GM18526 (cell line): ENCODE data around the gene CASP5.

ENCODE experiments used
- POLR2A ChIP-seq: IDR thresholded peaks from 3 replicates; pipeline ENCODE4 v1.6.1; 2011; ENCODE audit not compliant: insufficient read length; ENCODE audit errors: extremely low read depth

CASP5 gene

DNA sequence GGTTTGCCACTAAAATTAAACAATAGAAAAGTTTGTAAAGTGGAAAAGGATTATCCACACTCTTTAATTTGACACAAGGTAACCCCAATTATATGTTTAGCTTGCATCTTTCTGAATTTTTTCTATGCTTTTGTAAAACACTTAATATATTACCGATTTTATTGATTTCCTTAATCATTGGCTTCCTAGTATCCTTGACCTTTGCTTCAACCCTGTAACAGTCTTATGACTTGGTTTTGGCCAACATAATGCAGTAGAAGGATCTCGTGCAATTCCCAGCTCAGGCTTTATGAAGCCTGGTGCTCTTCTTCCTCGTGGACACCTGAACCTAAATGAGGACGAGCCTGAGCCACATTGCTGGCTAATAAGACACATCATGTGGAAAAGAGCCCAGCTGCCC, 31.0 kb downstream of the CASP5 start:
- TF ChIP-seq POLR2A, result no peak

DNA sequence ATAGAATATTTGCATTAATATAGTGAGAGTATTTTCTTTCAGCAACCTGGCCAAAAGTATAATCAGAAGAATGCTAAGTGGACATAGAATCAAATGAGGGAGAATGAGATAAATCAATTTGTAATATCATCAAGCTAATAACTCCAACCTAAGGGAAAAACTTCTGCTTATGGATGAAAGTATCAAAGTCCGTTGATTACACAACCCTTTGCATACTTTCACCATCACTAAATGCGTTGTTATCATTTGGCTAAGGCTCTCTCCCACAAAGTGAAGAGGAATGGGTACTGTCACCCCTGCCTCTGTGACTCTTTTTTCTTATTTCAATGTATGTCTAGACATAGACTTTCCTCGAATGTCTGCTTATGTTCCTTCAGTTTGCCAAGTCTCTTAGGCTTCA, 38.2 kb downstream of the CASP5 start:
- TF ChIP-seq POLR2A, result no peak

DNA sequence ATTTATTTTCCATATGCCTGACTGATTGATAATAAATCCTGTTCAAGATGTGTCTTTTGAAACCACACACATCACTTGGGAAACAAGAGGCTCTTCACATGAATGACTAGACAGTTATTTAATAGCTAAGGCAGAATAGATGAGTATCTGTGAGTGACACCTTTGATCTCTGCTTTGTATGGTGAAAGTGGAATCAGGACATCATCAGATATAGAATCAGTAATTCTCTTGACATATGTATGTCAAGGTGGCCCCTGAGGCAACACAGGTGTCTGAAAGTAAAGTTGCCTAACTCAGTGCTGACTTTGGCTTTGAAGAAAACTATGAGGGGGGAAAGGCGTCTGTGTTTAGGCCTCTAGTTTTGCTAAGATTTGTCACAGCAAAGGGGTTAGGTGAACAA, 43.1 kb downstream of the CASP5 start:
- no peak for TF ChIP-seq POLR2A

DNA sequence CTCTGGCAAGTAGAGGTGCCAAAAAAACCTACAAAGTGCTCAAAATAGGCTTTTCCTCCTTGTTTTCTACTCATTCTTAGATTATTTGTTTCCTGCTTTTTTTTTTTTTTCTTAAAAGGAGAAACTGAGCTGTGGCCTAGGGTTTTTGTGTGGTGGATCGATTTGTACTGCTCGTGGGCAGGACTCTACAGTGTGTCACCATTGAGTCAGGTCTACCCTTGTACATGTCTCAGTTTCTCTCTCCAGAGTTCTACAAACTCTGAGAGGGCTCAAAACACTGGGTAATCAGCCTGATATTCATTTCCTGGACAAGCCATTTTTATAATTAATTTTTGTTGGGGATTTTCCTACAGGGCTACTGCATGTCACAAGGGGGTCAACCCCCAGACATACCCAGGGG, 49.4 kb downstream of the CASP5 start:
- no peak for TF ChIP-seq POLR2A

DNA sequence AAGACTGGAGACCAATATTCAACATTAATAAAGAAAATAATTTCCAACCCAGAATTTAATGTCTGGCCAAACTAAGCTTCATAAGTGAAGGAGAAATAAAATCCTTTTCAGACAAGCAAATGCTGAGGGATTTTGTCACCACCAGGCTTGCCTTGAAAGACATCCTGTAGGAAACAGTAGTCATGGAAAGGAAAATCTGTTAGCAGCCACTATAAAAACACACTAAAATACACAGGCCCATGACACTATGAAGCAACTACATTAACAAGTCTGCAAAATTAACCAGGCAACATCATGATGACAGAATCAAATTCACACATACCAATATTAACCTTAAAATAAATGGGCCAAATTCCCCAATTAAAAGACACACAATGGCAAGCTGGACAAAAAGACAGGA, 52.2 kb downstream of the CASP5 start:
- TF ChIP-seq POLR2A, result no peak

DNA sequence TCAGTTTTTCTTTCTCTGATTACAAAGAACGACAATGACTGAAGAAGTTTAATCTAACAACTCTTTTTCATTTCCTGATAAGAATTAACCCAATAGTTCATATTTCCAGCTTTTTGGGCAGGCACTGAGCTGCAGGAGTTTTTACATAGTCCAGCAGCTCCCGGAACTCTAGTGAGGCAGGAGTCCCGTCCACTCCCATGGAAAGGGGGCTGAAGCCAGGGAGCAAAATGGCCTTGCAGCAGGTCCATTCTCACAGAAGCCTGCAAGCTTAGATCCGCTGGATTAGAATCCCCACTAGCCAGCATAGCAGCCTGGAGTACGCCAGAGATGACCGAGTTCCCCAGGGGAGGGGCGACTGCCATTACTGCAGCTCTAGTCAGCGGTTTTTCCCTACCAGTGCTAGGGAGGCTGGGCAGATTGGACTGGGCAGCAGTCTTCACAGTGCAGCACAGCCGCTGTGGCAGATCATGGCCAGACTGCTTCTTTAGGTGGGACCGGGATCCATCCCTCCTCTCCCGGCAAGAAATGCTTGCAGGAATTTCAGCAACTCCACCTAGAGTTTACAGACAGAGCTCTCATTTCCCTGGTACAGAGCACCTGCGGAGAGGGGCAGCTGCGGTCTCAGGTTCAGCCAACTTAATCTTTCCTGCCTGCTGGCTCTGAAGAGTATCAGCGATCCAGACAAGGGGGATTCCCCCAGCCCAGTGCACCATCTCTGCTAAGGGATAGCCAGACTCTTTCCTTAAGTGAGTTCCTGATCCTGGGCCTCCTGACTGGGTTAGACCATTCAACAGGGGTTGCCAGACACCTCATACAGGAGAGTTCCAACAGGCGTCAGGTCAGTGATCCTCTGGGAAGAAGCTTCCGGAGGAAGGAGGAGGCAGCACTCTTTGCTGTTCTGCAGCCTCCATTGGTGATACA, 53.9 kb downstream of the CASP5 start:
- no peak for TF ChIP-seq POLR2A

DNA sequence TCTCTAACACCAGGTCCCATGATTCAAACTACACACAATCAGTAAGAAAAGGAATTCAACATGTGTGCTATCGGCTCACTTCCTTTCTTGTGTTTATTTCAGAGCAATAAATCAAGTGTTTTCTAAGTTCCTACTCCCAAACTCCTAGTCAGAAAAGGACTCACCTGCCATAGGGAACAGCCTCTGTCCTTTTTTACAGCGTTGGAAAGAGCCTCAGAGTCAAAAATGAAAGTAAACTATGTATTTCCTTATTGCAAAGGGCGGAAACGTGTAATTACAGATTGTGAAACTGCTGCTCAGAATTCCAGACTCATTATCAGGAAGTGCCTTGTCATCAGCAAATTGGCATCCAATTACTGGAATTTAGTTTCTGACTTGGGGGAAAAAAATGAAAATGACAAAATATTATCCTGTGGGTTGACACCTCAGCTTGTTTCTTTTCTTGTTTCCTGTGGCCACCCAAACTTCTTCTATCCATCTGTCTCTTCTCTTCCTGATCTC, 54.6 kb downstream of the CASP5 start, which contains the start of gene CASP4:
TSS of gene CASP4 (minus strand) at position 220 of the 501 bp plus-strand sequence. CDS start at position 171, 49 bp downstream.
- TF ChIP-seq POLR2A, result no peak

DNA sequence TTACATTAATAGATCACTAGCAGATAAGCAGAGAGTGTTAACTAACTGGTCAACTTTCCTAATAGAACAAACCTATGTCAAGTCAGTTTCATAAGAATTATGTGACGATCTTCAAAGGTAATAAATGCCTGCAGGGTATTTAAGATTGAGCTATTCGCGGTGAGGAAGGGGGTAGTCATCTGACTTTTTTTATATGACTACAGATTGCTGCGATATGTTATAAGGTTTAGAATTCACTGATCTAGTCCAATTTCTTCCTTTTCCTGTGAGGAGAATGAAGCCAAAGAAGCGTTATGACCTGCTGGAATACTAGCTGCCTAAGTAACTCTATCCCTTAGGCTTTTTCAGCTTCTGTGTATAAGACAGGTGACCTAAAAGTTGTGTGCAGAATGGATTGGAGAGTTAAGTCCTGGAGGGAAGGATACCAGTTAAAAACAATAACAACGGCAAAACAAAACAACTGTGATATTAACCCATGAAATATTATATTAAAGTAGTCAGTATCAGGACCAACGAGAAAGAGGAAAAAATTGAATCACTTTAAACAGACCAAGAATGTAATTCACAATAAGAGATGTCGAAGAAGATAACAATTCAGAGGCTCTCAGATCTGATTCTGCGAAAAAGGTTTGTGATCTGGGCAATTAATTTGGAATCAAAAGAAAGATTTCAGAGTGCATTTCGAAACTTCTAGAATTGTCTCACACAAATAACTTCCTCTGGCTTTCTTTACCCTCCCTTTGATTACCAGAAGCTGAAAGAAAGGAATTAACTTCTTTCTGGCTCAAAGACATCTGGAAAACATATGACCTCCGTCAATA, 55.2 kb downstream of the CASP5 start:
- no peak for TF ChIP-seq POLR2A

DNA sequence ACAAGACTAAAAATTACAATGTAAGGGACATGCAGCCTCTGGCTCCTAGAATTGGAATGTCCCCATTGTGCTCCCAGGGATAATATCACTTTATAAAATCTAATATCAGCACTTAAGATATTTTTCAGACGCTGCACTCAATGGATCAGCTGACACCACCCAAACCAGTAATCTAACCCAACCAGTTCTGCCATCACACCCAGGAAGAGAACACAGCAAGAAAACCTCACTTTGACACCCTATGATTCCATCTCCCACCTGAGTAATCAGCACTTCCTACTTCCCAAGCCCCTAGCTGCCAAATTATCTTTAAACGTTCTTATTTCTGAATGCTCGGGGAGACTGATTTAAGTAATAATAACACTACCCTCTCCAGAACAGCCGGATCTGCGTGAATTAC, 57.2 kb downstream of the CASP5 start:
- TF ChIP-seq POLR2A, result no peak

DNA sequence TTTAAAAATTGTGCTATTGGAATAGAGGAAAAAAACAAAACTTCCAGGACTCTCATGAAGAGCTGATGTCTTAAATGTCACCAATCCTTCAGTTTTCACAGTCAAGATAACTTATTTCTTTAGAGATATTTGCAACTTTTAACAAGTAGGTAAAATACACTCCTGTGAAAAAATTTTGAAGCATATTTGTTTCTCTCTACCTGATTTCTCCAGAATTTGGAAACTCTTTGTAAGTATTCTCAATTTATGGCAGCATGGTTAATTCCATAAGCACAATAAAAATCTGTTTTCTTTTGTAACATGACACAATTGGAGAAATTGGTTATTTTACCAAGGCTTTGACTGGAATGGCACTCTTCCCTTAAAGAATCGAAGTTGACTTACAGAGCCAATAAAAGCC, 58.7 kb downstream of the CASP5 start:
- no peak for TF ChIP-seq POLR2A

DNA sequence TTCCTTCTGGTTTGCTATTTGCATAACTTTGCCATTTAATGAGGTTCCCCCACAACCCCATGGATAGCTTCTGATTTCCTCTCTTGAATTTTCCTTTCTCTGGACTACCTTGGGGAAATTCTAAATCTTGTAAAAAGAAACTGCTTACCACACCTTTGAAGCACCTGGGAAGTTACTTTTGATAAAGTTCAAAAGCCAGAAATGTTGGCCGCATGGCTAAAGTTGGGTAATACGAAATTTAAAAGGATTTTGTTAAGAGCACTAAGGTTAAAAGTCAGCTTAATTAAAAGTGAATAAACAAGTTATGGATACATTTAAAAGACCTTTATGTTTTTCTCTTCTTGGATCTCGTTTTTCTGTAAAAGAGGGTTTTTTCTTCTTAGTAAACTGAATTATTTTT, 60.1 kb downstream of the CASP5 start:
- TF ChIP-seq POLR2A, result no peak

DNA sequence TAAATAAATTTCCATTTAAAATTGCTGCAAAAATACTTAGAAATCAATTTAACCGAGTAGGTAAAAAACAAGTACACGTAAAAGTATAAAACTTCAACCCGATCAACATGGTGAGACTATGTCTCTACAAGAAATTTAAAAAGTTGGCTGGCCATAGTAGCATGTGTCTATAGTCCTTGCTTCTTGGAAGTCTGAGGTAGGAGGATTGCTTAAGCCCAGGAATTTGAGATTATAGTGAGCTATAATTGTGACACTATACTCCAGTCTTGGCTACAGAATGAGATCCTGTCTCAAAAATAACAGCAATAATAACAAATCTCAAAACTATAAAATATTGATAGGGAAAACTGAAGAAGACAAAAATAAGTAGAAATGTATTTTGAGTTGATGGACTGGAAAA, 65.7 kb downstream of the CASP5 start:
- no peak for TF ChIP-seq POLR2A

DNA sequence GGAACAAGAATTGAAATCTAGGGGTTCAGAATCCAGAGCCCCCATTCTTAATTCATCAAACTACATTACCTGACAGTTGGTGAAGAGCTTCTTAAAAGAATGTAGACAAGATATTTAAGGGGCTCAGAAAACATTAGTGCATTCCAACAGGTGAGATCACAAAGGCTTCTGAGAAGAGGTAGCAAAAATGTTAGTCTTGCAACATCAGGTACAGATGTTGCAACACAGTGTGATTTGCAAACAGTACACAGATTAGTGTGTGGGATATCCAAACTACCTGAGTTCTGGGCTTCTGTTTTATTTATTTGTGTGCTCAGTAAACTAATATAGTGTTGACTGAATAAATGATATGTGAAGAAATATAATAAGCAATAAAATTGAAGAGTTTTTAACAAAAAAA, 66.4 kb downstream of the CASP5 start:
- no peak for TF ChIP-seq POLR2A

DNA sequence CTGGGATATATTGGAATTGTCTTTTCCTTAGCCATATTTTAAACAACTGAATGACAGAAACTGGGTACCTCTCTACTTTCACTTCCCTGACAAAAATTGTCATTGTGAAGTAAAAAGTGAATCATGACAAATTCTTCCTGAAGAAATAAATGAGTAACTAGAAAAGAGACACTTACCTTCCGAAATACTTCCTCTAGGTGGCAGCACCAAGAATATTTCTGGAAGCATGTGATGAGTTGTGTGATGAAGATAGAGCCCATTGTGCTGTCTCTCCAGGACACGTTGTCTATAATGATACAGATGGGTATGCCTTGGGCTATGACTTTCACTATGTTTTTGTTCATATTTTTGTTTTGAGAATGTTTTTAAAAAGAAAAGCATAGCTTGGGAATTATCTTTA, 76.1 kb downstream of the CASP5 start:
- no peak for TF ChIP-seq POLR2A
